ENCODE results near the gene PPP1R12B.

Gene PPP1R12B

GRCh38 chr1:202576816-202577215 lies 228.3 kb downstream of the PPP1R12B start:
- POLR2A ChIA-PET, result no interaction called here
- peaks cover 8% of the 10 kb centered on the region for H3K4me1 ChIP-seq (ENCODE audit: control insufficient read depth, insufficient read depth, low read length)
- H3K27ac ChIP-seq (ENCODE audit: extremely low read depth, low read depth, low read length), result no peak overlapping the region

DNA sequence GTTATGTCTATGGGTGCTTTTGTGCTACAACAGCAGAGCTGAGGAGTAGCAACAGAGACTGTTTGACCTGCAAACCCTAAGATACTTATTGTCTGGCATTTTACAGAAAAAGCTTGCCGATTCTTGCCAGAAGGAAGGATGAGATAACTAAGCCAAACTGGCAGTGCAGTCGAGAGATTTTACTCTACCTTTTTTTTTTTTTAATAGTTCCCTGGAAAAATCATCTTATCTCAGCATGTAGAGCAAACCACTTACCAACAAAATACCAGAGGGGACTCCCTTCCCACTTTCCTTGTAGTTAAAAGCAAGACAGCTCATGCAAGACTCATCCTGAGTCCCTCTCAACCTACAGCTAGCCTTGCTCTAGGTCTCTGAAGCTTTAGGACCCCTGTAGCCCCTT lies 228.9 kb downstream of the PPP1R12B start:
- CTCF ChIA-PET, result interaction anchor here (0.6 to 1.6 kb wide), 10 partner anchors 8 to 377 kb away, joined by 3 to 7 read pairs (median 5); no protein-coding TSS in a partner anchor
- Histone ChIP-seq H3K27ac (ENCODE audit: extremely low read depth, low read depth, low read length) (no peak overlapping the region), H3K4me3 (ENCODE audit: low read depth, low read length) (no peak overlapping the region), H3K36me3 (ENCODE audit: control insufficient read depth in 2 of 2, insufficient read depth in 1 of 2, low read length in 2 of 2) (peaks cover 0 to 7% of the 10 kb centered on the region in 2 experiments; a peak in 1 of 3 replicates), H3K4me1 (ENCODE audit: control insufficient read depth, insufficient read depth, low read length) (peaks cover 8% of the 10 kb centered on the region), H3K9me3 (ENCODE audit: control insufficient read depth, insufficient read depth, low read depth, low read length) (no peaks in the 10 kb centered on the region)
- POLR2A ChIA-PET, result no interaction called here
- TF ChIP-seq ZBTB17 (tag by site-specific recombination; IDR thresholded peaks at IDR 0.05), result no peak
- no peak for TF ChIP-seq ZNF274 (IDR thresholded peaks at IDR 0.05; ENCODE audit: low read length)
- no peak for TF ChIP-seq ZNF274 (tag by site-specific recombination; IDR thresholded peaks at IDR 0.05; ENCODE audit: borderline replicate concordance)
- TF ChIP-seq, protein P1, sequence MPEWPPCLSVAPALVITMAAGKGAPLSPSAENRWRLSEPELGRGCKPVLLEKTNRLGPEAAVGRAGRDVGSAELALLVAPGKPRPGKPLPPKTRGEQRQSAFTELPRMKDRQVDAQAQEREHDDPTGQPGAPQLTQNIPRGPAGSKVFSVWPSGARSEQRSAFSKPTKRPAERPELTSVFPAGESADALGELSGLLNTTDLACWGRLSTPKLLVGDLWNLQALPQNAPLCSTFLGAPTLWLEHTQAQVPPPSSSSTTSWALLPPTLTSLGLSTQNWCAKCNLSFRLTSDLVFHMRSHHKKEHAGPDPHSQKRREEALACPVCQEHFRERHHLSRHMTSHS (tag by site-specific recombination; IDR thresholded peaks at IDR 0.05), result no peak
- TF ChIP-seq ZNF626 (tag by site-specific recombination; IDR thresholded peaks at IDR 0.05), result no peak
- TF ChIP-seq, protein P2, sequence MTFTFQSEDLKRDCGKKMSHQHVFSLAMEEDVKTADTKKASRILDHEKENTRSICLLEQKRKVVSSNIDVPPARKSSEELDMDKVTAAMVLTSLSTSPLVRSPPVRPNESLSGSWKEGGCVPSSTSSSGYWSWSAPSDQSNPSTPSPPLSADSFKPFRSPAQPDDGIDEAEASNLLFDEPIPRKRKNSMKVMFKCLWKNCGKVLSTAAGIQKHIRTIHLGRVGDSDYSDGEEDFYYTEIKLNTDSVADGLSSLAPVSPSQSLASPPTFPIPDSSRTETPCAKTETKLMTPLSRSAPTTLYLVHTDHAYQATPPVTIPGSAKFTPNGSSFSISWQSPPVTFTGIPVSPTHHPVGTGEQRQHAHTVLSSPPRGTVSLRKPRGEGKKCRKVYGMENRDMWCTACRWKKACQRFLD (tag by site-specific recombination; IDR thresholded peaks at IDR 0.05), result no peak
- TF ChIP-seq ZNF660 (tag by site-specific recombination; IDR thresholded peaks at IDR 0.05), result no peak
- TF ChIP-seq KLF16 (tag by site-specific recombination; IDR thresholded peaks at IDR 0.05), result no peak
- TF ChIP-seq HOXA7 (CRISPR knock-in tag; IDR thresholded peaks at IDR 0.05; ENCODE audit: borderline replicate concordance), result no peak

More at GRCh38 chr1:202576816-202577215, 228.3 kb downstream of the PPP1R12B start:
- CTCF ChIA-PET, result interaction anchor here (0.6 to 1.5 kb wide), 8 partner anchors 9 to 113 kb away, joined by 3 to 6 read pairs (median 4); no protein-coding TSS in a partner anchor
- Histone ChIP-seq H3K9me3 (ENCODE audit: control insufficient read depth, insufficient read depth, low read depth, low read length) (no peaks in the 10 kb centered on the region), H3K4me3 (ENCODE audit: low read depth, low read length) (no peak overlapping the region), H3K36me3 (ENCODE audit: control insufficient read depth in 2 of 2, insufficient read depth in 1 of 2, low read length in 2 of 2) (peaks cover 0 to 7% of the 10 kb centered on the region in 2 experiments; a peak in 1 of 3 replicates)
- TF ChIP-seq ZNF350 (tag by site-specific recombination; IDR thresholded peaks at IDR 0.05) (no peak), GLIS1 (tag by site-specific recombination; IDR thresholded peaks at IDR 0.05) (peak; percentile 71)

- H3K36me3 ChIP-seq (ENCODE audit: control insufficient read depth in 2 of 2, insufficient read depth in 1 of 2, low read length in 2 of 2), result peaks cover 0 to 7% of the 10 kb centered on the region in 2 experiments; a peak in 1 of 3 replicates
- H3K27ac ChIP-seq (ENCODE audit: extremely low read depth, low read depth, low read length), result no peak overlapping the region
- H3K9me3 ChIP-seq (ENCODE audit: control insufficient read depth, insufficient read depth, low read depth, low read length), result no peaks in the 10 kb centered on the region
- H3K4me3 ChIP-seq (ENCODE audit: low read depth, low read length), result no peak overlapping the region
- ChIA-PET CTCF (interaction anchor here (0.6 to 1.6 kb wide), 13 partner anchors 8 to 597 kb away, joined by 3 to 7 read pairs (median 4); no protein-coding TSS in a partner anchor), POLR2A (no interaction called here)
- H3K4me1 ChIP-seq (ENCODE audit: control insufficient read depth, insufficient read depth, low read length), result peaks cover 8% of the 10 kb centered on the region
- no peak for TF ChIP-seq MEIS1 (CRISPR knock-in tag; IDR thresholded peaks at IDR 0.05; ENCODE audit: borderline replicate concordance)
- TF ChIP-seq ZNF501 (tag by site-specific recombination; IDR thresholded peaks at IDR 0.05), result no peak
- TF ChIP-seq ZNF280C (tag by site-specific recombination; IDR thresholded peaks at IDR 0.05), result no peak
- no peak for TF ChIP-seq ZNF202 (tag by site-specific recombination; IDR thresholded peaks at IDR 0.05; ENCODE audit: borderline replicate concordance)
- peak; percentile 54; the same call in 1 of the 2 replicates for TF ChIP-seq SCRT1 (tag by site-specific recombination; IDR thresholded peaks at IDR 0.05; ENCODE audit: borderline replicate concordance)
- TF ChIP-seq REPIN1 (tag by site-specific recombination; IDR thresholded peaks at IDR 0.05; ENCODE audit: low read depth), result no peak
- TF ChIP-seq ZNF350 (tag by site-specific recombination; IDR thresholded peaks at IDR 0.05), result no peak
- TF ChIP-seq ZBTB49 (tag by site-specific recombination; IDR thresholded peaks at IDR 0.05; ENCODE audit: low read depth), result no peak
- TF ChIP-seq FEZF1 (tag by site-specific recombination; IDR thresholded peaks at IDR 0.05), result peak; percentile 45; the same call in 1 of the 2 replicates
- TF ChIP-seq ZSCAN30 (tag by site-specific recombination; IDR thresholded peaks at IDR 0.05), result peak; percentile 66; the same call in 1 of the 2 replicates
- TF ChIP-seq, protein P3, sequence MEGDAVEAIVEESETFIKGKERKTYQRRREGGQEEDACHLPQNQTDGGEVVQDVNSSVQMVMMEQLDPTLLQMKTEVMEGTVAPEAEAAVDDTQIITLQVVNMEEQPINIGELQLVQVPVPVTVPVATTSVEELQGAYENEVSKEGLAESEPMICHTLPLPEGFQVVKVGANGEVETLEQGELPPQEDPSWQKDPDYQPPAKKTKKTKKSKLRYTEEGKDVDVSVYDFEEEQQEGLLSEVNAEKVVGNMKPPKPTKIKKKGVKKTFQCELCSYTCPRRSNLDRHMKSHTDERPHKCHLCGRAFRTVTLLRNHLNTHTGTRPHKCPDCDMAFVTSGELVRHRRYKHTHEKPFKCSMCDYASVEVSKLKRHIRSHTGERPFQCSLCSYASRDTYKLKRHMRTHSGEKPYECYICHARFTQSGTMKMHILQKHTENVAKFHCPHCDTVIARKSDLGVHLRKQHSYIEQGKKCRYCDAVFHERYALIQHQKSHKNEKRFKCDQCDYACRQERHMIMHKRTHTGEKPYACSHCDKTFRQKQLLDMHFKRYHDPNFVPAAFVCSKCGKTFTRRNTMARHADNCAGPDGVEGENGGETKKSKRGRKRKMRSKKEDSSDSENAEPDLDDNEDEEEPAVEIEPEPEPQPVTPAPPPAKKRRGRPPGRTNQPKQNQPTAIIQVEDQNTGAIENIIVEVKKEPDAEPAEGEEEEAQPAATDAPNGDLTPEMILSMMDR (tag by site-specific recombination; IDR thresholded peaks at IDR 0.05), result no peak
- TF ChIP-seq ZBTB8A (tag by site-specific recombination; IDR thresholded peaks at IDR 0.05), result no peak
These were observed 229.6 kb downstream of the PPP1R12B start for GRCh38 chr1:202578001-202578504.
